GM21529 (cell line): Measurements from ENCODE around the gene GLIS1.

Experiments used
- ATAC-seq: cut with Tn5 transposase; IDR thresholded peaks from one replicate; pipeline ENCODE4 v1.9.1; 2021; ENCODE audit not compliant: unreplicated experiment

The GLIS1 gene

DNA sequence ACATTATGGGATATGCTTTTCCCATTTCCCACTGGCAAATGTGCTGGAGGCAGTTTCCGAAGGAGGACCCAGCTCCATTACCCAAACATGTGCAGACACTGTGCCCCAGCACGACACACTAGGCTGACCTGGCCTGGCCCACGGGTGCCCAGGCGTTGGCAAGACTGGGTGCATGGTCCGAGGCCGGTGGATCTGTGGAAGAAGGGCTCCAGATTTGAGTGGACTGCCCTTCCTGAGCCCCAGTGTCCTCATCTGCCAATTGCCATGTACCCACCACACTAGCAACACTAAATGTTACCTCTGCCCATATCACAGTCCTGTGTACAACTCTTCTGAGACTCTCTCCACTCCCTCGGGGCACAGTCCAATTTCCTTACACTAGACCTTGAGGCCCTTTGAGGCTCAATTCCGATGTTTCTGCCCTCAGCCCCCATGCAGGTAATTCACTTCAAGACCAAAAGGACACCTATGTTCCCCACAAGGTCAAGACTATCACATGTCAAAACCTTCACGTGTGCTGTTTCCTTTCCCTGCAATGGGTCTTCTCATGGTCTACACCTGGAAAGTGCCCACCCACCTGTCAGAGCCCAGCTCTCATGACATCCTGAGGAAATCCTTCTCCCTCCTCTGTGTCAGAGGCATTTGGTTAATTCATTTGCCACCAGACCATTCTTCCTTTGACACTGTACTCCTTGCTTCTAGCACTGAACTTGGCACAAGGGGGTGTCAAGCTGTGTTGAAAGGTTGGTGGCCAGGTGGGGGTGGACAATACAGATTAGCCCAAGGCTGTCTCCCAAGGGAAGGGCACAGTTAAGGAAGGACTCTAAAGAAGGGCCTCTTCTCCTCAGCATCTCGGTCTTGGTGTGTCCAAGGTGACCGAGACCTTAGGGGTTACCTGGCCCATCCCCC is 154.8 kb downstream of the GLIS1 start:
- ATAC-seq = no peak

DNA sequence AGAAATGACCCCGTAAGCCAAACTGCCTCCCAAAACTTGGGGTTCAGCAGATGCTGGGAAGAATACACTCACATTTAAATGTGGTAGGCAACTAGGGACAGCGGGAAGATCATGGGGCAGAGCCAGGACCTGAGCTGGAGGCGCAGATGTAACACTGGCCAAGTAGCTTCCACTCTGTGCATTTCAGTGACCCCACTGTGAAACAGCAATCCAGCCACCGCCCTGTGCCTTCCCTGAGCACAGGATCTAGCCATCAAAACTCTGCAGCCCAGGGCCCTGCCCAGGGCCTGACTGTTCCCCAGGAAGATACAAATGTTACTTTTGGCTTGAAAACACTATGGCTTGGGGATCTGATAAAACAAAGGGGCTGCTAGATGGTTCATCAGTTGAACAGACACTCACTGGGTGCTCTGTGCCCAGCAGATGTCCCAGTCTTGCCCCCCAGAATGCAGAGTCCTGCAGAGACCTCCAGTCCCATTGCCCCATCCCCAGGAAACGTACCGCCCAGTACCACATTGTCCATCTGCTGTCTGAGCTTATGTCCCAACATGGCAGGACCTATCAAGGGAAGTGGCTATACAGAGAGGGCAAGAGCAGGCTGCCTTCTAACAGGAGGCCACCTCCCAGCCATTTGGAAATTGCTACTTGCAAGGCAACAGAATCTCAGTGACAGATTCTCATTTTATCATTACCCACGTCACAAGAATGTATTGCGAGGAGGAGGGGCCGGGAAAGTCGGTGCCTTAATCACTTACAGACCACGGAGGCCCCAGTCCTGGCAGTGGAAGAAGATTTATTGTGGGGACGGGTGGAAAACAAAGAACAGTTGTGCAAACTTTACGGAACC is 155.7 kb downstream of the GLIS1 start:
- no peak for ATAC-seq

DNA sequence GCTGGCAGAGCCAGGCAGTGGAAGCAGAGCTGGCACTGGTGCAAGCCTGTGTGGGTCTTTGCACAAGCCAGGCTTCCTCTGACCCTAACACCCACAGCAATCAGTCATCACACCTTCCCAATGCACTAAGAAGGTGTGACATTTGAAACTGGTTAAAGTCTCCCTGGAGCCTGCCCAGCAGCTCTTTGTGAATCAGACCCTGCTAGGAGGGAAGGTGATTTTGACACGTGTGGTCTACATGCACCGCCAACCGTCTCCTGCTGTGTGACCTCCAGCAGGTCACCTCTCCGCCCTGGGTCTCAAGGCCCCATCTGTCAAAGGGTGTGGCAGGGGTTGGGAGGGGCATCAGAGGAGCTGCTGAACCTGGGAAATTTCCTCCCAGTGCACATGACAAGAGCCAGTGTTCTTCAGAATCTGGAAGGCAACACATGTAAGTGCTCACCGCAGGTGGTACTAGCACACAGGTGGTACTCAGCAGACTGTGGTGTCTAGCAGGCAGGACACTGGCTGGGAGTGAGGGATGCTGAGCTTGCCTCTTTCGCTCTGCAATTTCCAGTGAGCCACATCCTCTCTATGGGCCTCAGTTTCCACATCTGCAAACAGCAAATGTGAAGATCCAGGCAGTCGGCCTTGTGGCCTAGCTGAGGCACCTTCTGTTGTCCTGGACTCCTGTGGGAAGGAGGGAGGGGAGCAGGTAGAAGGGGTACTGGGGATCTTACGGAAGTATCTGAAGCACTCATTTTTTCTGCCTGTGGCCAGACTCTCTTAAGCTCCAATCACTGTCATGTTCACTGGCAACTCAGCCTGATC is 156.5 kb downstream of the GLIS1 start:
- no peak for ATAC-seq

DNA sequence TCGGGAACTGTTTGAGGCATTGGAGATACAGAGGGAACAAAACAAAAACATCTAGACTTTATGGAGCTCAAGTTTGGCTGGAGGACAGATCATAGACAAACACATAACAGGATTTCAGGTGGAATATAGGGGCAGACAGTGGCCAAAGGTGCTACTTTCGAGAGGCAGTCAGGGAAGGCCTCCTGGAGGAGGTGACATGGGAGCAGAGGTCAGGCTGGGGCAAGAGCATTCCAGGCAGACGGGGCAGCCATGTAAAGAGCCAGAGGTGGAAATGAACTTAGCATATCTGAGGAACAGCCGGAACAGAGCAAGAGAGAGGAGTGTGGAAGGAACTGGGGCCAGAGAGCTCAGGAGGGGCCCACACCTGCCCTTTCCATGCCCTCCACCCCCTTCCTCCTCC is 157.5 kb downstream of the GLIS1 start:
- ATAC-seq = no peak

DNA sequence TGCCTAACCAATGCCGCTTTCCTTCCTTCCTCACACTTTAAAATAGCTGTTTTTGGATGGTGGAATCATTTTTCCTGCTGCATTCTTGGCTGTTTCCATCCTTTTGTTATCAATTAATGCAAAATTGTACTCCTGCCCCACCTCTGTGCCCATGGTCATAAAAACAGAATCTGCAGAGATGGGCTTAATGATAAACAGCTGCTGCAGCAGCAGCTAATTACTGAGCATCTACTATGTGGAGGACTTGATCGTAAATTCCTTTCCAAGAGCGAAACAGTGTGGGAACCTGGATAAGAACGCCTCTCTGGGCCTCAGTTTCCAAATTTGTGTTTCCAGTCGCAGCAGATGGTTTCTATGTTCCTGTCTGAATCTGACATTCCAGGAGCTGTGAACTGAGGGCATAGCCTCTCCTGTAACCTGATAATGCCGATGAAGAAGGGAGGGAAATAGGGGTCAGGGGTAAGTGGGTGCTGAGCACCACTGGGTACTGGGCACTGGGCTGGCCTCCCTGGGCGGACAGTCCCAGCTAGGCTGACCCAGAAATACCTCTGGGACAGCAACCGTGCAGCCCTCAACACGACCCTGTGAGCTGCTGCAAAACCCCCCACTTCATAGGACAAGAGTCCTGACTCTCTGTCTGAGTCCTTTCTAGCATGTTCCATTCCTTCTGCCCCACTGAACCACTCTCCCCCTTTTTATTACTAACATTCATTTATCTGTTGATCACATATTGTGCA is 158.1 kb downstream of the GLIS1 start:
- no peak for ATAC-seq

DNA sequence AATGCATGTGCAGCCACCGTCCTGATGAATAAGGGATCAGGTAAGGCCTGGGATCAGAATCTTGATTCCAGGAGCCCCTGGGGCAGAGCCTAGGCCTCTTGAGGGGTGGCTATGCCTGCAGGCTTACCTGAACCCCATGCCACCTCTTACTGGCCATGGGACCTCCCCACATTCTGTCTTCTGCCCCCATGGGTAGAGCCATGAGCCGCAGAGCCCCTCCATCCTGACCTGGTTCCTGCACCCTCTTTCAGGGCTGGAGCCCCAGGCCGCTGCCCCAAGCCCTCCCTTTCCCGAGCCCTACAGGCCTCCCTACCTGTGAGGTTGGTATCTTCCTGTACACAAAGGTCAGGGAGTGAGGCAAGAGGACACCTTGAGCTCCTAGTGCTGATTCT is 159.0 kb downstream of the GLIS1 start:
- ATAC-seq = no peak

DNA sequence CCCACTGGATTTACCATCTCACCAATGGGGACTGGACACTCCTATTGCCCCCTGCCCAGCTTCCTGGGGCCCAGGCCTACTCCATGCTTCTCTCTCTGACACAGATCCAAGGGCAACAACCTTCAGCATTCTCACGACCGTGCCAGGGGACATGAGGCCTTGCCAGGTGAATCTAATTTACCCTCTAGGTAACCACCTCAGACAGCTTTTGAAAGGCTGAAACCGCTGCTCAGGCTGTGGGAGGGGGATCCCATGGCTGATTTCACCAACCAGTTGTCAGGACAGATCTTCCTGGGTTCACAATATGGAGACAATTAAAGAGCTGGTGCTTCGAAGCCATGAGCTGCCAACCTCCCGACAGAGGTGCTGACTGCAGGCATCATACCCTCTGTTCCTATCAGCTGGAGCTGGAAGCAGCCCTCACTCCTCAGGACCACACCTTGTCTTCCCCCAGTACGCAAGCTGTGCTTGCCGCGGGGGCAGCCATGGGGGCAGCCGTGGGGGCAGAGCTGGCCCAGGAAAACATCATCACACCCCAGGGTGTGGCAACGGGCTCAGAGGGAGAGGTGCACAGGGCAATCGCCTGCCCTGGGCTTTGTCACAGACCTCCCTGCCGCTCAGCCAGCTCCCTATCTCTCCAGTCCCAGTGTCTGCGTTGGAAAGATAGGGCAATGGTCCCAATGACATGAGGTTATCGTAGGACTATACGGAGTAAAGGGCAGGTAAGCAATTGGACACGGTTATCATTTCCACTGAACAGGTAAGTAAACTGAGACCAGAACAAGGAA is 159.5 kb downstream of the GLIS1 start:
- ATAC-seq = no peak

DNA sequence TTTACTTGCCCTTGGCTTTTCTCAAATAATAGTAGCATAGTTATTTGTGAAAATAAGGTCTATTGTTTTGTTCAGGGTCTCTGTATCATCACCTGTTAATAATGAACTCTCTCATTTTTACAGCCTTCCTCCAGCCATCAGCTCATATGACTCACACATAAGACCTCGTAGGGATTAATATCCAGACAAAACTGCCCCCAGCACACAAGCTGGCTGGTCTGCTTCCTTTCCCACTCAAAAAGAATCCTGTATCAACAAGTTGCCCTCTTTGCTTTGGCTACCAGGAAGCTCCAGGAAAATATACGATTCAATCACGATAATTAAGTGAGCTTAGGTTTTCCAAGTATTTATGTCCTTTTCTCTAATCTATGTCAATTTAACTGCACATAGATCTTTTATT is 160.6 kb downstream of the GLIS1 start:
- ATAC-seq = no peak

DNA sequence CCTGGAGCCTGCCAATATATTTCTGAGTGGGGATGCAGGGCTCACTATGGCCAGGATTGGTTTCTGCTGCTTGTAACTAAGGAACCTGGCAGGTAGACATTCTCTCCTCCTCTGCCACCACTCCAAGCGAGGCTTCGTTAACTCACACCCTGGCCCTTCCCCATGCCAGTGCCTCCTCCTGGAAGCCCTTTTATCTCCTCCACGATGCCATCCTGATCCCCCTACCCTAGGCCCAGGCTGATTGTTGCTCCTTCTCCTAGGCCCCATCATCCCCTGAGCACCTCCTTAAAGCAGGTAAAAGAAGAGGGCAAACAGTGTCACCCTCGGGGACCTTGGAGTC is 161.2 kb downstream of the GLIS1 start:
- no peak for ATAC-seq

DNA sequence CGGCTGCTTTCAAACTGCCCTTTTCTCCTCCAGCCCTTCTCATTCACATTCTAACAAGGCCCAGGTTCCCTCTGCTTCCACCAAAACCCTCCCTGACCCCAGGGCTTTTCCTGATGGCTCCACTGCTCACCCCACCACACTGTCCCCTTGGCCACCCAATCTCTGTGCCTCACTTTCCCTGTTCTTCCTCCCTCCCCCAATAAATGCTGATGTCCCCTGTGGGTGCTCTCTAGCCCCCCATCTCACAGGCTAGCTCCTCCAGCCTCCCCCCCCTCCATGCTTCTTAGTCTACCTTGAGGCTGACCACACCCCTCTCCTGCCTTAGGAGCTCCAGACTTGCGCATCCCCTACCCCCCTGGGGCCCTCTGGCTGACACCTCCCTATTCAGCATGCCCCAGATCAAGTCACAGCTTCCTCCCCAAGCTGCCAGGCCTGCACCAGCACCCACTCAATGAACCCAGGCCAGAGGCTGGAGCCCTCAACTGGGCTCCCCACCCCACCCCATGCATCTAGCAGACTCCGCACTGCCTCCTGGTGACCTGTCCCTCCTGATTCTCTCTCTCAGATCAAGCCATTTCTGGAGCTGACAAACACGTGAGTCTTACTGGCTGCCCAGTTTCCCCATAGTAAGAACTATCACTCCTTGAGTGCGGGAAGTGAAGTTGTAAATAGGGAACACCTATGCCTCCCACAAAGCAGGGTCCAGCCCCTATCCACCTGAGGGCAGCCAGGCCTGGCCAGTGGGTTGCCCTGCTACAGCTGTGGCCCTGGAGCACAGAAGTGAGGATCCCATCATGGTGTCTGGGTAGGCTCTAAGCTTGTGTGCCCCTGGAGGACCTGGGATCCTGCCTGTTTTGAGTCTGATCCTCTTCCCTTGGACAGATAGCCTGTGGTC is 161.9 kb downstream of the GLIS1 start:
- ATAC-seq = no peak

DNA sequence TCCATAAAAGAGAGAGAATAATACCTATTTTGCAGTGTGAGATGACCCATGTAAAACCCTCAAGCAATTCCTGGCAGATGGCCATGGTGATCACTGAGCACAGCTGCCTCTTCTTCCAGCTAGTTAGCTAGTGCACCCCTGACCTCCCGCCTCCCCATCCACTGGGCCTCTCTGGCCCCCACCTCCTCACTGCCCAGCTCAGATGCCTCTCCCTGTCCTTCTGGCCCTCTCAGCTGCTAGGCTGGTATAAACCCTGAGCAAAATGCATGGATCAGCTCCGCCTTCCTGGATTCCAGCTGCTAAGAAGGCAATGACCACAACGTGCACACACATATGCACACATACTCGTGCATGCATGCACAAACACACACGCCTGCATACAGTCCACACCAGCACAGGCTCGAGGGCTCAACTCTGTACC is 162.6 kb downstream of the GLIS1 start:
- ATAC-seq = no peak

DNA sequence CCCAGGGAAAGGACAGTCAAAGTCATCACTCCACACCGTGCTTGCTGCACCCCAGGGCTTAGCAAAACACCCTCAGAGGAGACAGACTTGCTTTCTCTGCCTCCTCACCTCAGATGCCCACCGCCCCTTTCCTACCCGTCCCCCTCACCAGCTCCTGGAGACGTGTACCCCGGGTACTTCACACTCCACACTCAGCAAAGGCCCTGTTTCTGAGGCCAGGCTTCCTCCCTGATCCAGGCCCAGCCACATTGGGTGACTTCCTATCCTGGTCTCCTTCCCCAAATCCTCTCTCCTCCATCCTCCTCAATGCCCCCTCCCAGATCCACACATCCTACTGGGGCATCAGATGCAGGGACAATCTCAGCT is 163.0 kb downstream of the GLIS1 start:
- no peak for ATAC-seq

DNA sequence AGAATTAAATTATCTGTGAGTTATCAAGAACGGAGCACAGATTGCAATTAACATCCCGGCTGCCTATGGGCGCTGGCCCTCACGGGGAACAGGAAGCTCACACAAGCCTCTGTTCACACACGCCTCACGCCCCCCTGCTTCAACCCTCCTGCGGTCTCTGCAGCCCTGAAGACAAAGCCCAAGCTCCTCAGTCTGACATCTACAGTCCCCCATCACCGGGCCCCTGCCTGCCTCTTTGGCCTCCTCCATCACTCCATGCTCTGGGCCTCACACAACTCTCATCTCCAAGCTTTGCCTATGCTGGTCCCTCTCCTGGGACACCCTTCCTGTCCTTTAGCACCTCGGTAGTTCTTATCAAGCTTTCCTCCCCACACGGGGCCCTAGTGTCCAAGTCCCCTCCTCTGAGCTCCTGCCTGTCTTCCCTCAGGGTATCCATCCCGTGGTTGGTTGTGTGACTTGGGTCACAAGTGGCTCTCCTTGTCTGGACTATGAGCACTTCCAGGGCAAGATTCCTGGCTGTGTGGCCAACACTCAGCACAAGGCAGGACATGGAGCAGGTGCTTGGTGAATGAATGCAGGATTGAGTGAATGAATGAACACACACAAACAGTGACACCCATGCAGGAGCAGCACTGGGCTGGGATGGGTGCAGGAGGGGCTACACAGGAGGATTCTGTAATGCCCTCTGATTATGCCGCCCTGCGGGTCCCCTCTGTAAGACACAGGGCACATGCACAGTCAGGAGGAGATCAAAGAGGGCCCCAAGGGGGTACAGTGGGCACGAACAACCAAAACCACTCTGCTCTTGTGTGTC is 163.6 kb downstream of the GLIS1 start:
- ATAC-seq = no peak

DNA sequence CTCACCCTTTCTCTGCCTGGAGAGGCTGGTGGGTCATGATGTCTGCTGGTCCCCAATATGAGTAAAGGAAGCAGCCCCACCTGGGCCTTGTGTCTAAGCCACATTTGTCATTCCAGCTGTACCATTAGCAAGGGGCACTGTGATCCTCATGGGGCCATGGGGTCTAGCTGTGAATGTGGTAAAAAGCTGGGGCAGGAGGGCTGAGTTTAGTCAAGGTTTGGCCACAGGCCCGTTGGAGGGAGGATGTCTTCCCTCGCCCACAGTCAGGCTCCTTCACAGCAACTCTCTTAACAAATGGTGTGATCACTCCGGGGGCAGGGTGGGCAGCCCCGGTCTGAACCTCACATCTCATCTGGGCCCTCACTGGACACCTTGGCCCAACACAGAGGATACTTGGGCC is 164.3 kb downstream of the GLIS1 start:
- ATAC-seq = no peak

DNA sequence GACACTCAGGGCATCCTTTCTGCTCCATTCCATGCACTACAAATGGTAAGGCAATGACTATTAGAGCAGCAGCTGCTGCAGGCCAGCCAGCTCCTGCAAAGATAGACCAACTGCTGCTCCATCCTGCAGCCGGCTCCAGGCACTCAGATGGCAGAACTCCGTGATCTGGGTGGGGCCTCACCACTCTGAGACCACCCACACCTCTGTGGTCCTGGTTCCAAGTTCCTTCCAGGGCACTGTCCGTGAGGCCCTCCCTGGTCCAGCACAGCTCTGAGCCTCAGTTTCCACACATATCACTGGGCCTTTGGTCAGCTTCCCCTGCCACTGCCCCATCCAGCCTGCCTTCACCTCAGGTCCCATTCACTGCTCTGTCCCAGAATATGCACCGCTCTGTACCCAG is 165.0 kb downstream of the GLIS1 start:
- ATAC-seq = no peak

DNA sequence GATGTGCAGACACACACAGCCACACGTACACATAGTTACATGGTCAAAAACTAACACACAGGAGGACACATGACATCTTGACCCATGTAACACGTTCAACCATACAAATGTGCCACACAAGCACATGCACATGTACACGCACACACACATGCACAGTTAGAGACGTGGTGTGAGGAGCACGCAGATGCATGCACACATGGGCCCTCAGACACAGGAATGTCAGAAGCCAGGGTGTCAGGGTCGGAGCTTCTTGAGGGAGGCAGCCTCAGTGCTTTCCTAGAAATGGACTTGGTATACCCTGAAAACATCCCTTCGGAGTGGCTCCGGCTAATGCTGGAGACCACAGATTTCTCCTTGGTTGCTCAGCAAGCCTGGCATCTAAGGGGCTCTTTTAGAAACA is 165.4 kb downstream of the GLIS1 start:
- ATAC-seq = no peak

DNA sequence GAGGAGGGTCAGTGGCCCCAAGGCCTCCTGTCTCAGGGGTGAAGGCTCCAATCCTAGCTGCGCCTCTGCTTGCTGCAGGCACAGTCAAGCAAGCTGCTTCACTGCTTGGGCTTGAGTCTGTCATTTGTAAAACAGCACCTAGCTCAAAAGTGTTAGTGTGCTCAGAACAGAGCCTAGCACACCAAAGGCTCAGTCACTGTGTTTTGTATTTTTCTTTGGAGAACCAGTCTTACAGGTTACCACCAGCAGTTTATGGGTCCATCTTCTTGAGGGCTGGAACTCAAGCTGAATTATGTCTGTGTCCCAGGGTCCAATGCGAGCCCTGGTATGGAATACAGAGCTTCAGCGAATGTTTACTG is 166.2 kb downstream of the GLIS1 start:
- ATAC-seq = no peak

DNA sequence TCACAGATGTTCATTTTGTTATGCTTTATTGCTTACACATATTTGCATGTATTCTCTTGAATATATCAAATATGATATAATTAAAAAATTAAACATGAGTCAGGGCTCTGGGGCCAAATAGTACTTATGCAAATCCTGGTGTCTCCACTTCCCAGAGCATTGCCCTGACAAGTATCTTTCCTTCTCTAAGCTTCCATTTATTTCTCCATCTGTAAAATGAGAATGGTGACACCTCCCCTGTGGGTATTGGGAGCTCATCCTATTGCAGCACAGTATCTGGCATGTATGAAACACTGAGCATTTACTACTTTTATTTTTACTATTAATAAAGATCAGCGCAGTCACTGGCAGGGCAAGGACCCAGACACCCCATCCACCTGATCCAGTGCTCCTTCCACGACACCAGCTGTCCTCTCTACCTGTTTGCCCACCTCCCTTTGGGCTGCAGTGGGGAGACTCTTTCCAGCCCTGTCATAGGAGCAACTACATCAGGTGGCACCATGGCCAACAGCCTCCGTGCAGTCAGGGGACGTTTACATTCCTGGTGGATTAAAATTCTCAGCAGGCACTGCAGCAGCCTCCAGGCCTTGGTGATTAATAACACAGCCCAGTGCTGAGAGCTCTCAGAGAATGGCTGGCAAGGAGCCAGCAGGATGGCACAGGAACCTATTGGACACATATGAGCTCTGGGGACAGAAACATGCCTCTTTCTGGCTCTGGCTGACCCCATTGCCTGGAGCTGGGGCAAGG is 166.7 kb downstream of the GLIS1 start:
- ATAC-seq = no peak
